Stimulated activated CD8-positive, alpha-beta memory T cell treated with anti-CD3 and anti-CD28 coated beads, Interleukin-7, amount 100 ng/mL, for 1 hour (primary cell): Measurements from ENCODE around the gene LAMA5.

ENCODE experiments used
- DNase-seq, 2 donors: peaks; one replicate each; pipeline ENCODE4 v3.0.0-alpha.2; 2020; ENCODE audit warnings: low read depth in 2 of 2

The LAMA5 gene

GRCh38 chr20:62372042-62372993 lies 5.2 kb upstream of the LAMA5 start:
- DNase-seq, result no peak

- DNase-seq, result no peak
Measured at GRCh38 chr20:62371588-62372041, 4.5 kb upstream of the LAMA5 start.

DNA sequence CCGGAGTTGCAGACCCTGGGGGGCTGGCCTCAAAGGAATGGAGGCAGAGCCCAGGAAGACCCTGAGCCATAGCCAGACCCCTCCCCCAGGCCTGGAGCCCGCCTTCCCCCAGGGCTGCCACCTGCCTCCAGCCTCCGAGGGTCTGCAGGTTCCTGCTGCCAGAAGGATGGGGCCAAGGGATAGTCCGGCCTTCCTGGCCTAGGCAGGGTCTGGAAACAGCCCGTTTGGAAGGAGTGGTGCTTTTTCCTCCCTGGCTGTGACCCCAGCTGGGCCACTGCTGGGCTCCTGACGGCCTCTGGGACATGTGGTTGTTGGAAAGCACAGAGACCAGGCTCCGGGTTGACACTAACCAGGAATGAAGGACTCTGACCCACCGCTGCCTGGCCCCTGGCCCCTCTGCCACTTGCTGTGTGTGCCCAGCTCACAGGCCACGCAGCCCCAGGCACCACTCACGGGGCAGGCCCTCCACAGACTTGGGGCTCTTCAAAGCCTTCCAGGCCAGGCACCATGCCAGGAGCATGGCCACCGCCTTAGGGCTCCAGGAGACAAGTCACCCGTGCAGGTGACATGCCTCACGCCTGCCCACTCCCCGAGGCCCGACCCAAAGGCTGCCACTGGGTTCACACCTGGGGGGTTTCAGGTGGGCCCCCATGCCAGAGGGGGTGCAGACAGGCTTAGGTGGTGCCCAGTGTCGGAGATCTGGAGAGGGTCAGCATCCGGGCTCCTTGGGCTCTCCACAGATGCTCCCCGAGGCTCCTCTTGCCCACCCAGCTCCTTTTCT lies 3.9 kb upstream of the LAMA5 start:
- no peak for DNase-seq

GRCh38 chr20:62370115-62370806 lies 3.1 kb upstream of the LAMA5 start:
- DNase-seq, result no peak

DNA sequence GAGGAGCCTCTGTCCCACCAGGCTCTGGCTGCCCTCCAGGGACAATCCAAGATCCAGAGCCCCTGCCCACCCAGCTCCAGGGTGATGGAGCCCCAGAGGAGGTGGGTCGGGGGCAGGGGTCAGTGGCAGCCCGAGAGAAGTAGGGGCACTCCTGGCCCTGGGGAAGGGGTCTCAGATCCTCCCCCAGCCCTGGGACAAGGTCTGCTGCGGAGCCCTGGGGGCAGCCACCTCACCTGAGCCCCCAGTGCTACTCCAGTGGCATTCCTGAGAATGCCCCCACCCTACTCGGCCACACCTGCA lies 2.7 kb upstream of the LAMA5 start:
- DNase-seq, result no peak

DNA sequence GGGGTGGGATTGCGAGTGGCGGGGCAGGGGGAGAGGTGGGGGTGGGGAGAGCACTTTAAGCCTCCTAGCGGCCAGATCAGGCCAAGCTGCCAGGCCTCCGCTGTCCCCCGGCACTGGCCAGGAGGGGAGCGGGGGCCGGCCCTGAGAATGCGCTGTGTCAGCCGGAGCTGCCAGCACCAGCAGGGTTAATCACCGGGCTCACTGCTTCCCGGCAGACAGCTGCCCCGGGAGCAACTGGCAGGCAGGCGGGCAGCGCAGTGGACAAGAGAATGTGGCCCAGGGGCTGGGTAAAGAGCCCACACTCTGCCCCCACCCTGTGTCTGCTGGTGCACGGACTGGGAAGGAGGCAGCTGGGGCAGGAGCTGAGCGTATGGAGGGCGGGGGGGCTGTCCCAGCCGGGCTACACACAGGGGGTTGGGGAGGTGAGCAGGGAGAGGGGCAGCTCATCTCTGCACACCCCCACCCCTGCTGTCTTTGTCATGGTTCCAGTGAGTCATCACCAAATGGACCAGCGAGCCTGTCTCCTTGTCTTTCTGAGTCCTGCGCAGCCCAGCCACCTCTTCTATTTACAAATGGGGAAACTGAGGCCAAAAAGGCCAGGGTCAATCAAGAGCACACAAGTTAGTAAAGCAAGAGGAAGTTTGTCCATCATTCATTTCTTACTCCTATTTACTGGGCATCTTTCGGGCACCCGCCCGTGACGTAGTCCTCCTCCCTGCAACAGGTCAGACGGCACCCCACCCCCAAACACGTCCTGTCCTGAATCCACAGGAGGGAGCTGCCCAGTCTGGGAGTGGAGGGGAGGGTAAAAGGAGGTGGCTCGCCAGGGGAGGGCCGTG lies 2.1 kb upstream of the LAMA5 start:
- no peak for DNase-seq

GRCh38 chr20:62368392-62368975 lies 1.4 kb upstream of the LAMA5 start:
- DNase-seq, result no peak

- no peak for DNase-seq
Measured at GRCh38 chr20:62367633-62368391, 700 bp upstream of the LAMA5 start.

- no peak for DNase-seq
Measured at GRCh38 chr20:62366370-62367135, 559 bp downstream of the LAMA5 start.

GRCh38 chr20:62365814-62366369 lies 1.2 kb downstream of the LAMA5 start:
- no peak for DNase-seq

DNA sequence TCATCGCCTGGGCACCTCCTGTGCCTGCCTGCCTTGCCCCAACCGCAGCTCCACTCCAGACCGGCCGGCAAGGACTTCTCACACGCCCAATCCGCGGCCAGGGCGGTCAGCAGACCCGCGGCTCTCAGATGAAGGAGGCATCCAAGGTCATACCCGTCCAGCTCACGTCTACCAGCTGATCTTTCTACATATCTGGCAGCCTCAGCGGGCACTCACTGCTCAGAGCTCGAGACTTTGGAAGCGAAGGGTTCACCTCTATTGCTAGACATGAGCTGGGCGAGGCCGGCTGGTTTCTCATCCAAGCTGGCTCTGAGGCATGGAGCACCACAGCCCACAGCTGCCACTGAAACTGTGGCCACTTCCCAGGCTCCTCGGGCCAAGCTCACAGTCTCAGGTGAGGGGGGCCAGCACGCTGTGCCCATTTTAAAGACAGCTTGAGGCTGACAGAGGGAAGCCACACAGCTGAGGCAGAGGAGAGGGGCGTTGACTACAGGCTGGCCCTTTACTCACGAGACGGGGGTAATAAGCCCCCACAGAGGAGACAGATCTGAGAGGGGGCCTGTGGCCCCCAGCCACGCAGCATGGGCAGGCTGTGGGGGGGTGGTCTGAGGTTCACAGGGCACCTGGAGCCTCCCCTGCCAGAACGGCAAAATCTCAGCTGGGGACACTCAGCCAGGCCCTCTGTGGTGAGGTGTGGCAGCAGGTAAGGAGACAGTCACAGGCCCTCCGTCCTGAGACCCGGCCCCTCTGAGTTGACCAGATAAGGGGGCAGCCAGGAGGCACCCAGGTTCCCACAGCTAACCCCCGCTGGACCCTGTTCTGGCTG lies 2.0 kb downstream of the LAMA5 start:
- no peak for DNase-seq

DNA sequence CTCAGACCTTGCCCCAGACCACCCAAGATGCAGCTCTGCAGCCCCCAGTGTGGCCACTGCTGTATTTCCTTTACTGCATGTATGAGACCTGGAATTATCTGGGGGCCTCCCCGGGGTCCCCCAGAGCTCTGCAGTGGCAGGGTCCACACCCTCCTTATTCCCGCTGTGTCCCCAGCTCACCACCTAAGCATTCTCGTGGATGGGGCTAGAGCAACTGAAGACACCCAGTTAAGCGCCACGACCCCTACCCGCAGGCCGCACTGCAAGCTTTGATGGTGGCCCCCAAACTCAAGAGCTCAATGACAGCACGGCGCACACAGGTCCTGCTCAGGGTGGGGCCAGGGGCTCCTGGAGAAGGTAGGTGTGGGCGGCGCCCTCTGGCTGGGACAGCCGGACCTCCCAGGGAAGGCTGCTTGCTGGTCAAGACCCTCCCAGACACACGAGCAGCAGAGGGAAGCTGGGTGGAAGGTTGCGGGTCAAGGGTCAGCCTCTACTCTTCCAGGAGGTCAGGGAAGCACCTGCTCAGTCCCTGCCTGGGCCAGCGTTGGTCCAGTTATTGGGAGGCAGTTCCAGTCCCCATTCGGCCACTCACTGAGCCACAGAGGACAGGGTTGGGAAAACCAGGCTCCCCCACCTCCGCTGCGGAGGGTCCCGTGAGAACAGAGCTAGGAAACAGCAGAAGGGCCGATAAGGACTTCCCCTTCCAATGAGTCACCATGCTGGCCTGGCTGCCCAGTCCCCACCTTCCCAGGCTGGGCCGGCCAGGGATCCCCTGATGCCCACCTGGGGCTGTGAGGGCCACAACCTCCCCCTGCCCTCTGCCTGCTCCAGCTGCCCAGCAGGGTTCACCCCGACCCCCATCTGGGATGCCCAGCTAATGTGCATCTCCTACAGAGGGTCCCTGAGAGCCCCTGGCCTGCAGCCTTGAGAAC lies 2.9 kb downstream of the LAMA5 start:
- DNase-seq, result no peak

DNA sequence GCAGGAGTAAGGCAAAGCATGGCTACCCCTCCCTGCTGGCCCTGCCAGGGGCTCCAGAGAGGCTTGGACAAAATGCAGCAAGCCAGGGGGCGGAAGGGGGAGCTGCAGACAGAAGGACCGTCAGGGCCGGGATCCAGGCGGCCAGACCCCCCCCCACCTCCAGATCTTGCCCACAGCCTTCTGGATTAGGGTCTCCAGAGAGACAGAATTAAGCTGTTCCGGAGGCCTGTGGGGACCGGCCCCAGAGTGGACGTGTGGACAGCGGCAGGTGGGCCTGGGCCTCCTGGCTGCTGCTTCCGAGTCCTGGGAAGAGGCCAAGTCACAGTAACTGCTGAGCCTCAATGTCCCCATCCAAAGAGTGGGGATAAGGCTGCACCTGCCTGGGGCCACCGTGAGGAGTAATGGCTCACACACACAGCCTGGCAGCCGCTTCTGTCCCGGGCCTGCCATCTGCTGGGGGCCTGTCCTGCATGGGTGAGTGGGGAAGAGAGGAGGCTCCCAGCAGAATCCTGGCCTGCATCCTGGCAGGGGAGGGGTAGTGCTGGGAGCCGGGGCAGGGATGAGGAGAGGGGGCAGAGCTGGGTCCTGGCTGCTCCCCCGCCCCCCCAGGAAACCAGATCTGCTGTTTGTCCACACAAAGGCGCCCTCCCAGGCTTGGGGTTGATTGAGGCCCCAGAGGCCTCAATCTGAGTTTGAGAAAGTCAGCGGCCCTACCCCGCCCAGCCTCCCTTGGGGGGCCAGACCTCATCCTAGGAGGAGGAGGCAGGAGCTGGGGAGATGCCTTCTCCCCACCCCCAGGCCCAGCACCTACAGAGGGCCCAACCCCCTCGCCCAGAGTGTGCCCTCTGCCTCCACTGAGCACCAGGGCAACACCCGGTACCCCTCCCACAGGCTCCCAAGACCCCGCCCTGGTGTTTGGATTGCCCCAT lies 3.9 kb downstream of the LAMA5 start:
- DNase-seq, result no peak

GRCh38 chr20:62362590-62362940 lies 4.5 kb downstream of the LAMA5 start:
- no peak for DNase-seq

- DNase-seq, result no peak
Measured at GRCh38 chr20:62361799-62362589, 5.1 kb downstream of the LAMA5 start.
